ENCODE measurements around the gene KEL.

DNA sequence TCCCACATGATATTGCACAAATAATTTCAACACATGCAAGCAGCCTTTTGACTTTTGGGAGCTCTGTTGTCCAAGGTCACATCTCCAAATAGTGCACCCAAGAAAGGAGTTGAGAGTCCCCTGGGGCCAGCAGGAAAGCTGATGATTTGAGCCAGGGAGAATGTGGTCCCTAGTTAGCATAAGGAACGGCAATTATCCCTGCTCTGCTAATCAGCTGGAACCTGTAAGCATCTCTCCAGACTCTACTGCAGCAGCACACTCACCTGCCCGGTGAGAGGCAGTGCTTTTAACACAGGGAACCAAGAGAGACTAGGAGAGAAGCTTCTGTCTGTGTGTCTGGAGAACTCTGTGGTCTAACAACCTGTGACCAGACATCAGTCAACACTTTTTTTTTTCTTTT is 45.7 kb downstream of the KEL start:
- TF ChIP-seq MYC (IDR thresholded peaks at IDR 0.05; ENCODE audit: low read depth, low read length) = no peak
- TF ChIP-seq, protein P1, sequence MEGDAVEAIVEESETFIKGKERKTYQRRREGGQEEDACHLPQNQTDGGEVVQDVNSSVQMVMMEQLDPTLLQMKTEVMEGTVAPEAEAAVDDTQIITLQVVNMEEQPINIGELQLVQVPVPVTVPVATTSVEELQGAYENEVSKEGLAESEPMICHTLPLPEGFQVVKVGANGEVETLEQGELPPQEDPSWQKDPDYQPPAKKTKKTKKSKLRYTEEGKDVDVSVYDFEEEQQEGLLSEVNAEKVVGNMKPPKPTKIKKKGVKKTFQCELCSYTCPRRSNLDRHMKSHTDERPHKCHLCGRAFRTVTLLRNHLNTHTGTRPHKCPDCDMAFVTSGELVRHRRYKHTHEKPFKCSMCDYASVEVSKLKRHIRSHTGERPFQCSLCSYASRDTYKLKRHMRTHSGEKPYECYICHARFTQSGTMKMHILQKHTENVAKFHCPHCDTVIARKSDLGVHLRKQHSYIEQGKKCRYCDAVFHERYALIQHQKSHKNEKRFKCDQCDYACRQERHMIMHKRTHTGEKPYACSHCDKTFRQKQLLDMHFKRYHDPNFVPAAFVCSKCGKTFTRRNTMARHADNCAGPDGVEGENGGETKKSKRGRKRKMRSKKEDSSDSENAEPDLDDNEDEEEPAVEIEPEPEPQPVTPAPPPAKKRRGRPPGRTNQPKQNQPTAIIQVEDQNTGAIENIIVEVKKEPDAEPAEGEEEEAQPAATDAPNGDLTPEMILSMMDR (IDR thresholded peaks at IDR 0.05; ENCODE audit: extremely low read depth in 1 of 2, insufficient read depth in 1 of 2, low read depth in 1 of 2, low read length in 2 of 2) = no peak
- no peak for TF ChIP-seq POLR2AphosphoS5 (IDR thresholded peaks at IDR 0.05; ENCODE audit: insufficient read depth, low read depth, low read length)
- no peak for TF ChIP-seq MAX (IDR thresholded peaks at IDR 0.05; ENCODE audit: insufficient read depth, insufficient read length)
- no peak for TF ChIP-seq POLR2A (IDR thresholded peaks at IDR 0.05; ENCODE audit: low read depth, low read length)
- no peak for TF ChIP-seq JUN (IDR thresholded peaks at IDR 0.05; ENCODE audit: borderline replicate concordance, insufficient read depth, insufficient read length, low read depth)
